BJ (cell line): Measurements from ENCODE around the gene FOXN3. TPM values are rescaled to one million over a fixed set of nuclear protein-coding genes. Genes with fewer than 3 reads are reported as not detected.

ENCODE experiments used
- CTCF ChIA-PET: fragments of 350-600 bp; formaldehyde crosslinking; extraction: SDS; loops from one replicate; lab custom pipeline; 2021; ENCODE audit warnings: antibody characterized with exemption, inconsistent platforms; lab: Yijun Ruan, JAX
- POLR2A ChIA-PET: fragments of 300-600 bp; sonication (Branson Sonifier 250); formaldehyde crosslinking; extraction: SDS; loops from one replicate; lab custom pipeline; 2021; ENCODE audit warnings: antibody characterized with exemption; lab: Charles Lee
- DNase-seq: peaks from one replicate; pipeline ENCODE4 v3.0.0-alpha.2; 2011; ENCODE audit warnings: low read depth
- H3K27me3 ChIP-seq: 2 replicates; pipeline ENCODE4 v1.6.0; 2011; ENCODE audit warnings: low read length; ENCODE audit not compliant: control insufficient read depth, insufficient read depth
- H3K36me3 ChIP-seq: 2 replicates; pipeline ENCODE4 v1.5.1; 2011; ENCODE audit warnings: low read length; ENCODE audit not compliant: control insufficient read depth, insufficient read depth
- H3K4me3 ChIP-seq: 2 replicates; pipeline ENCODE4 v1.5.1; 2011; ENCODE audit warnings: low read depth, mild to moderate bottlenecking, control low read depth, low read length
- CTCF ChIP-seq: IDR thresholded peaks from 2 replicates; pipeline ENCODE4 v1.5.1; 2011; ENCODE audit warnings: low read depth, mild to moderate bottlenecking, control low read depth, inconsistent platforms, low read length, moderate library complexity; ENCODE audit not compliant: insufficient read depth
- polyA plus RNA-seq: library from polyadenylated mRNA; depleted of rRNA; stranded (reverse); fragments of >200 nt; gene quantifications from 2 replicates; pipeline ENCODE4 v1.2.3, GENCODE V29; 2011

FOXN3 gene
- polyA plus RNA-seq, 1 experiment = 30.2 TPM

DNA sequence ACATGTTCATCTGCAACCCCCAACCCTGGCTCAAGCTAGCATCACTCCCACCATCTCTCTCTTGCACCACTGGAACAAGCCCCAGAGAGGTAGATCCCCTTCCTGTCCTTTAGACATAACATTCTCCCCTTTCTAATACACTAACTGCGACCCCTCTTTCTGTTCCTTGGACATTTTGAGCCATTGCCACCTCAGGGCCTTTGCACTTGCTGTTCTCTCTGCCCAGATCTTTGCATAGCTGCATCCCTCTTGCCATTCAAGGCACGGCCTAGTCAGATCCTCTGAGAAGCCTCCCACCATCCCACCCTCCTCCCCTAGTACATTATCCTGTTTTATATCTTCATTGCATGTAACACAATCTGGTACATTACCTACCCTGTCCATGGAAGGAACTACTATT is 16.5 kb downstream of the FOXN3 start:
- Histone ChIP-seq H3K27me3 (no peaks in the 10 kb centered on the region), H3K4me3 (no peak overlapping the region), H3K36me3 (no peaks in the 10 kb centered on the region)
- TF ChIP-seq CTCF = no peak
- DNase-seq = no peak
- POLR2A ChIA-PET = no interaction called here
- CTCF ChIA-PET = no interaction called here

DNA sequence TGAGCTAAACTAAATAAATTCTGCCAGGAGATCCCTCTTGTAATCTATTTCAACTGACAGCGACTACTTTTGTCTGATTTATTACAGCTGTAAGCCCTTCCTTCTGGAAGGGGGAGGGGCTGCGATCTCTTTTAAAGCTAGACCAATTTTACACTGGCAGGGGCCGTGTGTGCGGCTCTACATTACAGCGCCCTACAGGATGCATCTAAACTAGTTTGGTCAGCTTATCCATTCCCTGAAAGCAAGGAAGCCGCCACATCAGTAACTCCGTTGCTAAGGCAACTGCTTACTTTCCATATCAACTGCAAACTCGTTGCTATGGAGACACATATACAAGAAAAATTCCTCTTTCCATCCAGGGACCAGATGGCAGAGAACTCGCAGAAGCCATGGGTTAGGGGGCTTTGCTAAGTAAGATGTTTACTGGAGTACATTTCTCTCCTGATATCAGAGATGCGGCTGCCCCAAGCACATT is 17.4 kb downstream of the FOXN3 start:
- POLR2A ChIA-PET = no interaction called here
- peak; percentile 50 for DNase-seq
- Histone ChIP-seq H3K36me3 (no peaks in the 10 kb centered on the region), H3K4me3 (no peak overlapping the region), H3K27me3 (no peaks in the 10 kb centered on the region)
- CTCF ChIA-PET = no interaction called here
- TF ChIP-seq CTCF = no peak

DNA sequence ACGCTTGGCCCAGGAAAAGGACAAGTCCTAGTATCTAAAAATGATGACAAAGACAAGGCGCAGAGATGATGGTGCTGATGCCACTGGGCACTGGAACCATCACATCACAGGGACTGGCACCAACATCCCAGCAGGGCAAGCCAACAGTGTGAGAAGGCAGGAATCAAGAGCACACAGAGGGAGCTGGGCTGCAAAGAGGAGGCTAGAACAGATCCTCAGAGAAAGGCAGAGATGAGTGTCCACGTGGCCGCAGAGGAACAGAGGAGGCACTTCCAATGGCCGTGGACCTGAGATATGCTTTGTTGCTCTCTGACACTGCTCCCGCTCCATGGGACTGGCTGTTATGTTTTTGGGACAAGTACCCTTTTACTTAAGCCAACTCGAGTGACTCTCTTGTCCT is 17.9 kb downstream of the FOXN3 start:
- TF ChIP-seq CTCF = no peak
- DNase-seq = no peak
- ChIA-PET POLR2A (no interaction called here), CTCF (no interaction called here)
- Histone ChIP-seq H3K27me3 (no peaks in the 10 kb centered on the region), H3K36me3 (no peaks in the 10 kb centered on the region), H3K4me3 (no peak overlapping the region)

- ChIA-PET POLR2A (no interaction called here), CTCF (no interaction called here)
- TF ChIP-seq CTCF = no peak
- no peak for DNase-seq
- Histone ChIP-seq H3K4me3 (no peak overlapping the region), H3K27me3 (no peaks in the 10 kb centered on the region), H3K36me3 (no peaks in the 10 kb centered on the region)
Measured at GRCh38 chr14:89397569-89398230, 19.3 kb downstream of the FOXN3 start.

DNA sequence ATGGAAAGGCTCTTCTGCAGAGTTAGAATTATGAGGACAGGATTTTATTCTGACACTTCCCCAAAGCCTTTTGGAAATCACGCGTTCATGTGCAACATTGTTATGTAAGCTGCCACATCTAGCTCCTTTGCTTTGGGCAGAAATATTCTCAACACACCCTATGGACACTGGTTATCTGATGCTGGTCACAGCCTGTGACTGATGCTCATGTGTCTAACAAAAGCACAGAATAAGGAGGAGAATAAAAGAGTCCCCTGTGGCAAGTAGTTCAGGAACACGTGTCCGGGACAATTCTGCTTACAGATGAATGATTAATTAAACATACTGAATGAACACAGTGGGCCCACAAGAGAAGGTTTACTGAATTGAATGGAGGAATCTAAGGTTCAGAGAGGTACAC is 22.1 kb downstream of the FOXN3 start:
- no peak for TF ChIP-seq CTCF
- no peak for DNase-seq
- Histone ChIP-seq H3K4me3 (no peak overlapping the region), H3K36me3 (no peaks in the 10 kb centered on the region), H3K27me3 (no peaks in the 10 kb centered on the region)
- POLR2A ChIA-PET = no interaction called here
- CTCF ChIA-PET = no interaction called here
